Esophagus muscularis mucosa (tissue), 4 donors: ENCODE measurements around the gene PSMC3. TPM values are rescaled to one million over a fixed set of nuclear protein-coding genes. Genes with fewer than 3 reads are reported as not detected.

Source experiments
- DNase-seq: peaks from one replicate; pipeline ENCODE4 v3.0.0-alpha.2; 2017; ENCODE audit errors: extremely low spot score
- H3K27ac ChIP-seq, 4 donors: fragments of 200-600 bp; sonication (generic); replicated peaks in 1 of 4; 1 replicate in 3 of 4; 2 replicates in 1 of 4; pipeline ENCODE4 v1.5.1; 2016 to 2019; ENCODE audit warnings: mild to moderate bottlenecking in 1 of 4
- H3K27me3 ChIP-seq, 4 donors: fragments of 200-600 bp; sonication (generic); one replicate each; pipeline versions ENCODE4 v1.5.1 to v1.6.0; 2016 to 2019
- H3K36me3 ChIP-seq, 4 donors: fragments of 200-600 bp; sonication (generic); one replicate each; pipeline ENCODE4 v1.5.1; 2016 to 2019
- H3K4me1 ChIP-seq, 4 donors: fragments of 200-600 bp; sonication (generic); one replicate each; pipeline ENCODE4 v1.5.1; 2016 to 2019
- H3K4me3 ChIP-seq, 4 donors: fragments of 200-600 bp; sonication (generic); 1 replicate in 2 of 4; 2 replicates in 2 of 4; pipeline ENCODE4 v1.5.1; 2016 to 2019; ENCODE audit warnings: mild to moderate bottlenecking in 4 of 4, moderate library complexity in 1 of 4
- H3K9me3 ChIP-seq, 4 donors: fragments of 200-600 bp; sonication (generic); 1 replicate in 3 of 4; 2 replicates in 1 of 4; pipeline ENCODE4 v1.5.1; 2016 to 2019
- EP300 ChIP-seq: sonication (generic); formaldehyde crosslinking; IDR thresholded peaks from one replicate; pipeline ENCODE4 v1.6.1; 2017; ENCODE audit warnings: antibody characterized with exemption
- POLR2A ChIP-seq: fragments of 450-650 bp; IDR thresholded peaks from one replicate; pipeline ENCODE4 v1.6.1; 2017; ENCODE audit warnings: antibody characterized with exemption, moderate library complexity, mild to moderate bottlenecking, low read depth
- POLR2AphosphoS5 ChIP-seq, 2 donors: sonication (generic); formaldehyde crosslinking; IDR thresholded peaks; one replicate each; pipeline ENCODE4 v1.6.1; 2017; ENCODE audit warnings: antibody characterized with exemption in 2 of 2
- WGBS: methylation state at CpG from one replicate; pipeline ENCODE4 v1.1.5; 2018; 5-methylcytosine and 5-hydroxymethylcytosine counted together
- intact Hi-C: fragments of 100-400 bp; cut with DNase I; formaldehyde crosslinking; loops from one replicate; pipeline ENCODE4 v1.15.1; 2023
- total RNA-seq, 4 donors: library from RNA; depleted of rRNA; stranded (reverse); fragments of >200 nt; gene quantifications; one replicate each; pipeline versions ENCODE4 v1.1.0 to v1.2.1, GENCODE V29; 2016
- TF ChIP-seq, protein P1 (sequence below), 3 experiments: fragments of 200-600 bp in 2 of 3; fragments of 450-650 bp in 1 of 3; sonication (generic) in 2 of 3; IDR thresholded peaks; one replicate each; pipeline ENCODE4 v1.5.1; 2017 to 2019; ENCODE audit warnings: antibody characterized with exemption in 3 of 3, mild to moderate bottlenecking in 2 of 3, moderate library complexity in 1 of 3

PSMC3 gene
- total RNA-seq, 4 donors from 2014 or later = 163 to 197 (median 182) TPM

DNA sequence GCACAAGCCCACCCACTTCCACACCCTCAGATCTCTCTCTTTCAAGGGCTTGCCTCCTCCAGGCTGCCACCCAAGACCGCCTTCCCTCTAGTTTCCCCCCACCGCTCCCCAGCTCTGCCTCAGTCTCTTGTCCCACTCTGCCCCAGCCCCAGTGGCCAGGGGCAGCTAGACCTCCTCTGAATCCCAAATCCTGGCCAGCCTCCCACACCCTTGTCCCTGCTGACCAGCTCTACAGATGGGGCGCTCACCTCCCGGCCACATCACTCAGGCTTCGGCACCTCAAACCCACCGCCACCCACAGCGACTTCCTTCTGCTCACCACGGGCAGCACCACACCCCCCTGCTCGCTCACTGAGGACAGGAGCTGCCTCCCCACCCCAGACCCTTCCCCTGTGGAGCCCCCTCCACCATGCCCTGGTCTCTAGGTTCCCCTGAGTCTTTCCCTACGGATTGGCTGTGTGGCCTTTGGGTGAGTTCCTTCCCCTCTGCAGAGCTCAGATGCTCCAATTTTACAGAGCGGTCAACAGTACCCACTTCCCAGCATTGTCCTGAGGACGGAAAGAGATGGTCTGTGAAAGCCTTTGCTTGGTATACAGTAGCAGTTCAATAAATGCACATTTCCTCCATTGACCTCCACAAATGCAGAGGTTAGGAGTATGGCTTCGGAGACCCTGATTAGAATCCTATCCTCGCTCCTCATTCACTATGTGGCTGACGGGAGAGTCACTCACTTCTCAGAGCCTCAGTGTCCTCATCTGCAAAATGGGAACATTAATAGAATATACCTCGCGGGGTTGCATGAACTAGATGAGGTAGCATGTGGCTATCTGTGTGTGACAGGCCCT, 36.4 kb downstream of the PSMC3 start:
- Histone ChIP-seq H3K36me3 (no peaks in the 10 kb centered on the region), H3K27ac (no peak overlapping the region), H3K4me3 (no peak overlapping the region), H3K4me1 (peaks cover under 1 to 17% (median 9%) of the 10 kb centered on the region in 4 donors), H3K27me3 (no peaks in the 10 kb centered on the region), H3K9me3 (no peaks in the 10 kb centered on the region)
- TF ChIP-seq, protein P1, sequence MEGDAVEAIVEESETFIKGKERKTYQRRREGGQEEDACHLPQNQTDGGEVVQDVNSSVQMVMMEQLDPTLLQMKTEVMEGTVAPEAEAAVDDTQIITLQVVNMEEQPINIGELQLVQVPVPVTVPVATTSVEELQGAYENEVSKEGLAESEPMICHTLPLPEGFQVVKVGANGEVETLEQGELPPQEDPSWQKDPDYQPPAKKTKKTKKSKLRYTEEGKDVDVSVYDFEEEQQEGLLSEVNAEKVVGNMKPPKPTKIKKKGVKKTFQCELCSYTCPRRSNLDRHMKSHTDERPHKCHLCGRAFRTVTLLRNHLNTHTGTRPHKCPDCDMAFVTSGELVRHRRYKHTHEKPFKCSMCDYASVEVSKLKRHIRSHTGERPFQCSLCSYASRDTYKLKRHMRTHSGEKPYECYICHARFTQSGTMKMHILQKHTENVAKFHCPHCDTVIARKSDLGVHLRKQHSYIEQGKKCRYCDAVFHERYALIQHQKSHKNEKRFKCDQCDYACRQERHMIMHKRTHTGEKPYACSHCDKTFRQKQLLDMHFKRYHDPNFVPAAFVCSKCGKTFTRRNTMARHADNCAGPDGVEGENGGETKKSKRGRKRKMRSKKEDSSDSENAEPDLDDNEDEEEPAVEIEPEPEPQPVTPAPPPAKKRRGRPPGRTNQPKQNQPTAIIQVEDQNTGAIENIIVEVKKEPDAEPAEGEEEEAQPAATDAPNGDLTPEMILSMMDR (IDR thresholded peaks at IDR 0.05) = no peak
- TF ChIP-seq POLR2A (no peak), EP300 (no peak)
- 89% methylated on average over 16 of the region's 17 CpGs for WGBS
- intact Hi-C loops = no loop called here
- no peak for DNase-seq

DNA sequence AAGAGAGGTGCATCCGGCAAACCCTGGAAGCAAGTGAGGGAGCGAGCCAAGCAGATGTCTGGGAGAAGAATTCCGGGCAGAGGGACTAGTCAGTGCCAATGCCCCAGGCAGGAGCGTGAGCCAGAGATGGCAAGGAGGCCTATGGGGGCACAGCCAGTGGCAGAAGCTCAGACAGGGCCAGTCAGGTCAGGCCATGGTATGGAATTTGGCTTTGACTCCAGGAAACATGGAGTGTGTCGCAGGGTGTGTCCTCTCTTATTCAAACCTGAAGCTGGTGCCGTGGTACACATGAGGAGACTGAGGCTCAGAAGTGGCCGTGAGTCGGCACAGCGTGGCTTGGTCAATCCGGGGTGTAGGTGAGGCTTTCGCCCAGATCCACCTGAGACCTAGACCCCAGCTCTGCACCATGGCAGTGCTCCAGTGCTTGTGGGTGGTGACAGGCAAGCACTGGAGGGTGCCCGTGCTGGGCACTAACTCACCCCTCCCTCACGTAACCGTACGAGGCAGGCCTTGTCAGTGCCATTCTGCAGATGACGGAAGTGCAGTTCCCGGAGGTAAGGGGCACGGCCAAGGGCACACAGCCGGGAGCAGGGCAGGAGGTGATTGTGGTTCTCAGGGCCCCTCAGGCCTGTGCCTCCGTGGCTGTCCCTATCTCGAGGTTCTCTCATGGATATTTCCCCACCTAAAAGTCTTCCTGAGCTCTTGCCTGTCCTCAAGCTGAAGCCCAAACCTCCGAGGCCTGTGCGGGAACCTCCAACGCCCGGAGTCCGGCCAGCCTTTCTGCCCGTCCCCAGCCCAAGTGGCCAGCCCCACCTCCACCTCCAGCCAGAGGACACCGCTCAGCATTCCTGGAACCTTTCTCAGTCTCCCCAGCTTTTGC, 37.3 kb downstream of the PSMC3 start:
- 86% methylated on average over 24 of the region's 28 CpGs for WGBS
- no peak for DNase-seq

DNA sequence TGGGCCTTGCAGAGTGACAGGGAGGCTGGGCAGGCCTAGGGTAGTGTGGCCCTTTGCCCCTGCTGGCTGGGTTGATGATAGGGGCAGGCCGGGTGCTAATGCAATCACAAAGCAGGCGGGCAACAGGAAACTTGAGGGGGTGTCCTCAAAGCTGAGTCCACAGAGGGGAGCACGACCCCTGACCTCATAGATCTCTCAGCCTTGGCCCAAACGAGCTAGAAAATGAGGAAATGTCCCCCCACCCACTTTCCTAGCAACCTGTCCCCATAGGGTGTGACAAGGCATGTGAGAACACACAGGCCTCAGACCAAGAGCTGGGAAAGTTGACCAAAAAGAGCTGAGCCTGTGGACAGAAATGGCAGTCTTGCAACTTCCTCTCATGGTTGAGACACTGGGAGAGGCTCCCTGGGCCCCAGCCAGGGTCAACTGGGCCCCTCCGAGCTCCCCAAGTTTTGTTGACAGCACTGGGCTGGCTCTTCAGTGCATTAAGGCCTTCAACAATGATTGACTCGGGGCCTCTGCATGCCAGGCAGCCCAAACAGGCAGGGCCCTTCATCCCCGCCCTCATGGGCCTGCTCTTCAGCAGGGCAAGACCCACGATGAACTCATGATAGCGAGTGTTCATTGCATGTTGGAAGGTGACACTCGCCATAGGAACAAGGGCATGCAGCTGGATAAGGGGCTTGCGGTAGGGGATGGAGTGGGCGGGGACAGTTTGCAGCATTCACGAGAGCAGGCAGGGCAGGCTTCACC, 38.1 kb downstream of the PSMC3 start:
- no peak for DNase-seq
- 77% methylated on average over 9 of the region's 13 CpGs for WGBS
- Histone ChIP-seq H3K36me3 (no peaks in the 10 kb centered on the region), H3K27ac (peak overlapping the region in 1 of 4 donors; percentile 40), H3K4me1 (peaks cover 0 to 3% (median 0%) of the 10 kb centered on the region in 4 donors), H3K4me3 (no peak overlapping the region), H3K27me3 (no peaks in the 10 kb centered on the region), H3K9me3 (no peaks in the 10 kb centered on the region)
- intact Hi-C loops = no loop called here
- TF ChIP-seq, protein P1 (IDR thresholded peaks at IDR 0.05) = no peak
- TF ChIP-seq POLR2AphosphoS5 (IDR thresholded peaks at IDR 0.05) (no peak), EP300 (no peak), POLR2A (no peak)

More for the DNA sequence above, 37.3 kb downstream of the PSMC3 start:
- Histone ChIP-seq H3K4me3 (no peak overlapping the region), H3K27ac (peak overlapping the region in 1 of 4 donors; percentile 40), H3K36me3 (no peaks in the 10 kb centered on the region), H3K9me3 (no peaks in the 10 kb centered on the region), H3K27me3 (no peaks in the 10 kb centered on the region), H3K4me1 (peaks cover 0 to 10% (median 2%) of the 10 kb centered on the region in 4 donors)
- intact Hi-C loops = no loop called here
- TF ChIP-seq POLR2A (no peak), EP300 (no peak), POLR2AphosphoS5 (IDR thresholded peaks at IDR 0.05) (no peak)
- TF ChIP-seq, protein P1 (IDR thresholded peaks at IDR 0.05) = no peak

DNA sequence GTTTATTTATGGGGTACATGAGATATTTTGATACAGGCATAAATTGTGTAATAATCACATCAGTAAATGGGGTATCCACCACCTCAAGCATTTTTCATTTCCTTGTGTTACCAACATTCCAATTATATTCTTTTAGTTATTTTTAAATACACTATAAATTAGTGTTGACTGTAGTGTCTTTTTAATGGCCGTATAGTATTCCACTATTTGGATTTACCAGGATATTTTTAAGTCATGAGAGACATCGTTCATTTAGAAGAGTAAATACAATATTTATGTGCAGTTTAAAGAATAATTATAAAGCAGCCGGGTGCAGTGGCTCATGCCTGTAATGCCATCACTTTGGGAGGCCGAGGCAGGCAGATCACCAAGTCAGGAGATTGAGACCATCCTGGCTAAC, 41.7 kb downstream of the PSMC3 start:
- no peak overlapping the region for H3K4me3 ChIP-seq
- DNase-seq = no peak
- H3K27me3 ChIP-seq = no peaks in the 10 kb centered on the region
- intact Hi-C loops = no loop called here
- 94% methylated on average over 4 of the region's 4 CpGs for WGBS
- H3K36me3 ChIP-seq = no peaks in the 10 kb centered on the region
- no peaks in the 10 kb centered on the region for H3K4me1 ChIP-seq
- no peak overlapping the region for H3K27ac ChIP-seq
- TF ChIP-seq, protein P1 (IDR thresholded peaks at IDR 0.05) = no peak
- TF ChIP-seq POLR2A (no peak), EP300 (no peak), POLR2AphosphoS5 (IDR thresholded peaks at IDR 0.05) (no peak)
- H3K9me3 ChIP-seq = no peaks in the 10 kb centered on the region
